Left colon (tissue), 2 donors: ENCODE results near the gene TIGD3. TPM values are rescaled to one million over a fixed set of nuclear protein-coding genes. Genes with fewer than 3 reads are reported as not detected.

Source experiments
- ATAC-seq: fragments of 200-7000 bp; cut with Tn5 transposase; one replicate; pipeline ENCODE4 v1.9.1; 2020; ENCODE audit warnings: mild to moderate bottlenecking, moderate library complexity
- DNase-seq, 2 donors: peaks; one replicate each; pipeline ENCODE4 v3.0.0-alpha.2; 2020
- intact Hi-C, 2 donors: fragments of 100-400 bp; cut with DNase I in 1 of 2; cut with micrococcal nuclease in 1 of 2; formaldehyde crosslinking; loops; one replicate each; pipeline versions ENCODE4 v1.11.2 to v1.14.0; 2022; cut with DNase I, micrococcal nuclease
- long read RNA-seq: library from polyadenylated mRNA; unstranded; transcript quantifications from one replicate; pipeline ENCODE4 v2.0.0, GENCODE V29; 2021
- total RNA-seq, 2 donors: library from RNA; stranded (reverse); fragmentation: NEBNext Ultra II Directional; extraction: Animal tissue kit (Norgen Biotek cat#: 25700); gene quantifications; one replicate each; pipeline ENCODE4 v1.2.1, GENCODE V29; 2021
- donor health status: DM: no; HTN: no; CAD: no.
- donor health status: DM: yes; HTN: yes; CAD: no.

The TIGD3 gene, protein sequence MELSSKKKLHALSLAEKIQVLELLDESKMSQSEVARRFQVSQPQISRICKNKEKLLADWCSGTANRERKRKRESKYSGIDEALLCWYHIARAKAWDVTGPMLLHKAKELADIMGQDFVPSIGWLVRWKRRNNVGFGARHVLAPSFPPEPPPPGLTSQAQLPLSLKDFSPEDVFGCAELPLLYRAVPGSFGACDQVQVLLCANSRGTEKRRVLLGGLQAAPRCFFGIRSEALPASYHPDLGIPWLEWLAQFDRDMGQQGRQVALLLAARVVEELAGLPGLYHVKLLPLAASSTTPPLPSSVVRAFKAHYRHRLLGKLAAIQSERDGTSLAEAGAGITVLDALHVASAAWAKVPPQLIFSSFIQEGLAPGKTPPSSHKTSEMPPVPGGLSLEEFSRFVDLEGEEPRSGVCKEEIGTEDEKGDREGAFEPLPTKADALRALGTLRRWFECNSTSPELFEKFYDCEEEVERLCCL
- under 1 TPM; 0.20 to 0.61 TPM for total RNA-seq
- long read RNA-seq, partial matches to known transcripts: 0 of 1 reads
- long read RNA-seq, other reads (novel, unspliced or antisense): 0 of 1 reads

DNA sequence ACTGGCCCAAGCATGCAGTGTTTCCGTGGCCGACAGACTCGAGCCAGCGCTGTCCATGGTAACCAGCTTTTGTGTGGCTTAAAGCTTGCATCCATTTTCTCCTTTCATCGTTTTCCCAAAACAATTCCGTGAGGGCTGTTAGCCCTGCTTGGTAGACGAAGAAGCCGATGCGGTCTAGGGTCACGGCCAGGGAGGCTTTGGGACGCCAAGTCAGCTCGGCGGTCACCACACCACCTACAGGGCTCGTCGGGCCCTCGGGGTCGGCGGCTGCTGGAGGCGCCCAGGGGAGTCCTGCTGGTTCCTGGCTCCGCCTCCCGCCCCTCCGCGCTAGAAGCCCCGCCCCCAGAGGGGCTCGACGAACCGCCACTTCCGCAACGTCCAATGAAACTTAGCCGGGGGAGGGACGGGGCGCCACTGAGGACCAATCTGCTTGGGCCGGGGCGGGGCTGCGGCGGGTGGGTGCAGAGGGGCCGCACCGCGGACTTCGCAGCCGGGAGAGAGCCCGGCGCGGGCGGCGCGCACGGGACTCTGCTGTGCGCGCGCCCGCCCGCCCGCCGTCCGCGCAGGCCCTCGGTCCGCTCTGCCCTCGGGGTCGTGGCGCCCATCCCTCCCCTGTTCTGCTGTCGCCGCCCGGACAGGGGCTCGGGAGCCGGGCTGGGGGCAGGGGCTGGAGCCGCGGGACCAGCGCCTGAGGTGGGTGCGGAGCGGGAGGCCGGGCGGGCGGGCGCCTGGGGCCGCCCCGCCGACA, at the start of gene TIGD3:
Gene TIGD3 (plus strand): TSS at position 487 of the 748 bp plus-strand sequence. CDS start 1,058 bp downstream, outside the sequence.
- intact Hi-C loops: no loop called here
- peak; percentile 89 for ATAC-seq

DNA sequence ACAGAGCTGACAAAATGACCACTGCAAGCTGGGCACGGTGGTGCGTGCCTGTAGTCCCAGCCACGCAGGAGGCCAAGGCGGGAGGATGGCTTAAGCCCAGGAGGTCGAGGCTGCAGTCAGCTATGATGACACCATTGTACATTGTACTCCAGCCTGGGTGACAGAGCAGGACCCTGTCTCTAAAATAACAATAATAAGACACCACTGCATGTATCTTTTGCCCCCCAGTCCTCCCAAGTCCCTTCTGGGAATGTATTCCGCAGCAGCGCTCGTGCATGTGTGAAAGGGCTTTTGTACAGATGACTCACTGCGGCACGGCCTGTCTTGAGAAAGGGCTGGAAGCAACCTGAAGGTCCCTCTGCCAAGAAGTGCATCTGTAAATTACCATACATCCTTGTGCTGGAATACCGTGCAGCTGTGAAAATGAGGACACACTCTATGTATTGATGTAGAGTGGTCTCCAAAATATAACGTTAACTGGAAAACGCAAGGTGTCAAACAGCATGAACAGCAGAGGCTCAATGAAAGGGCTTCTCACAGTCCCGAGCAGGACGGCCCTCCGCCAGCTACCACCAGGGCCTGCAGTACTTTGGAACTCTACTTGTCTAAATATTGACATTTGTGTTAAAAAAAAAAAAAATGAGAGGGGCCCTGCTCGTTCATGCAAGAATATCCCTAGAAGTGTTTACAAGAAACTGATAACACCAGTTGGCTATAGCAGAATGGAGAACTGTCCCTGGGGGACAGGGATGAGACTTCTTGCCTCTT, 48.9 kb upstream of the TIGD3 start:
- intact Hi-C loops: no loop called here
- peak; percentile 49 to 58 for DNase-seq
- ATAC-seq: peak; percentile 59

More for the DNA sequence above, at the start of gene TIGD3:
- peak; percentile 97 to 99 for DNase-seq

DNA sequence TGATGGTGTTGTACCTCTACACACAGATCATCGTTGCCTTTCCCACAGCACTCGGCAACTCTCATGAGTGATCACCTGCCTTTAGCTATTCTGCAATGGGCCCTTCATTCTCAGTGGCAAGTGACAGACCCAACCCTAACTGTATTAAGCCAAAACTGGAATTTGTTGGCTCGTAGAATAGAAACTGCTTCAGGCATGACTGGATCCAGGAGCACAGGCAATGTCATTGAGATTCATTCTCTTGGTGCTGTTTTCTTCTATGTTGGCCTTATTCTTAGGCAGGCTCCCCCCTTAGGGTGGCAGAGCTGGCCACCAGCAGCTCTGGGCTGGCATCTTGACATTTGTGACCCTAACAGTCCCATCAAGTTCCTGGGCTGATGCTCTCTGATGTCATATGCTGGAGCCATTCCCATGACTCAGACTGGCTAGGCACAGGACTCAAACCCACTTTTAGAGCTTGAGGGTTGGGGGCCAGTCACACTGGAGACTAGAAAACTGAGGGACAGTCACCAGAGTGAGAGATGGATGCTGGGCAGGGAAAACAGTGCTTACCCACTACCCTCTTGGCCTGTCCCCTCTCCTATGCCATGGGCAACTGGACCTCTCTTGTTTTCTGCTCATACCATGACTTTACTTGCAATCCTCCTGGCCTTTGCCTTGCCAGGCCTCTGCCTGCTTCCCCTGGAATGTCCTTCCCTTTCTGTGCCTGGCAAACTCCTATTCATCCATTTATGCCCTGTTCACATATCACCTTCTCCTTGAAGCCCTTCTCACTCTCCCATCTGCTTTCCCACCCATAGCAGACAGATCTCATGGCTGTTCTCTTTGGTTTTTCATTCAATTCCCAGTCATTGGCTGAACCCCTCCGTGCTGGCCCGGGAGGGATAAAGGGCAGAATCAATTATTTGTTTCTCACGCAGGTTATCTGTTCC, 47.0 kb upstream of the TIGD3 start:
- ATAC-seq (no peak), DNase-seq (no peak)
- intact Hi-C loops: no loop called here

DNA sequence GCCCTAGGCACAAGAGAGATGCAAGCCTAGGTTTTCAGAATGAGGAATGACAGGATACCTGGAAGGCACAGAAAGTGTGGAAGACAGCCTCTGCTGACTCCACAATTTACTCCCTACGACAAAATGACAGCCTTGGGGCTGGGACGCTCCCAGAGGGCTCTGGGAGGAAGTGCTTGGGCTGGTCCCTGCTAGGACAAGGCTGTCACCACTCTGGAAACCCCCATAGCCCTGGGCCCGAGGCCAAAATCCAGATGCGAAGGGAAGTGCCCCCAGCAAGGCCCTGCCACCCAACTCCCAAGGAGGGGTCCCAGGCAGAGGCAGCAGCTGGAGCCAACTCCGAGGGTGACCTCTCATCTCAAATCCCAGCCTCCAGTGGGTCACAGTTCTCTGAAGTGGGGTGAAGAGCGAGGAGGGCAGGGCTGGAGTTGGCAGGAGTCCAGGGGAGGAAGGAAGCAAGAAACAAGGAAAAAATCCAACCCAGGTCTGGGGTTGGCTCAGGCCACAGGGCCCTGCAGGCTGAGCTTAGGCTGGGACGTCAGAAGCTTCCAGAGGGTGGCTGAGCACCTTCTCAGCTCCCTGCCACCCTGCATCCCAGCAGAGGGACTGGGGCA, 46.2 kb upstream of the TIGD3 start:
- intact Hi-C loops: no loop called here
- peak; percentile 72 for ATAC-seq
- peak; percentile 56 to 64 for DNase-seq

DNA sequence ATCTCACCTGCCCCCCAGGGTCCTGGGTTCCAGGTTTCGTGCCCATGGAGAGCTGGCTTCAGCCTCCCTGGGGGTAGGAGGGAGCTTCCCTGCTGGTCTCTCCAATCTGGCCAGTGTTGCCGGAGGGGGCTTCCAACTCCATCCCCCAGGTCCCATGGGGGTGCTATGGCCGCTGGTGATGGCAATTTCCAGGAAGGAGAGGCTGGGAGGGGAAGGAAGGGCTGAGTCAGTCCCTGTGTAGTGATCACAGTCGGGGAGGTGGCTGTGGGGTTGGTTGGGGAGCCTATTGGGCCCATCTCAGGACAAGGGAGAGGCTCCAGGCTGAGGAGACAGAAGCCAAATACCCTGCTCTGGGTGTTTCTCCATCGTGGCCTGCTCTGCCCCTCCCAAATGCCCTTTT, 45.5 kb upstream of the TIGD3 start:
- ATAC-seq: no peak
- no peak for DNase-seq
- intact Hi-C loops: no loop called here

DNA sequence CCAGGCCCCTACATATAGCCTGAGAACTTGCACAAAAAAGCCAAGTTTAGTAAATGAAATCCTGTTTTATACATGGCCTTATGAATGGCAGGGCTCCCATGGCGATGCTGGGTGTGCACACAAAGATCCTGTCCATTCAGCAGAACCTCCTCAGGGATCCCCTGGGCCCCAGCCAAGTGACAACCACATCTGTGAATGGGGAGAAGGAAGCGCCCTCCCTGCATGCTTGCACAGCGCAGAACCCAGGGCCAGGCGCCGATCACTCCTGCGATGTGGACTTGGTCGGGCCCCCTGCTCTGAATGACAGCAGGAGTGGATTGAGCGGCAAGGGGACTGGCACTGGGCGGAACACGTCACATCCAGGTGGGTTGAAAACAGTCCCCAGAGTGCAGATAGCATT, 44.3 kb upstream of the TIGD3 start:
- DNase-seq (peak in 1 of 2 donors; percentile 47), ATAC-seq (no peak)
- intact Hi-C loops: loop anchor here in 1 of 2 donors (5.0 kb wide), 1 partner anchor 33 kb away; no protein-coding TSS in a partner anchor

DNA sequence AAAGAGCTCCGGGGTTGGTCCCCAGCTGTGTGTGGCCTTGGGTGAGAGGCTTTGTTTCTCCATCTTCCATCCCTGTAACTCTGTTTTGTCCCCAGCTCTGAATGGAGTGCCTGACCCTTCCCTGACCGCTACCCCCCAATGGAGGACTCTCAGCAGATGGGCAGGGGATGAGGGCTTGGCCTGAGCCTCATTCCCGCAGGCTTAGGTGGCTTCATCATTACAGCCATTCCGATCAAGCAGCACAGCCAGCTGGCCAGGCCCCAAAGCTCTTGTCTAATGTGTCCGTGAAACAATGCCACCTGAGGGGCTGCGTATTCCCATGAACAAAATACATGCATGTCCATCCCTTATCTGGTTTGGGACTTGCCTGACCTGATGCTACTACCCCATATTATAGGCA, 43.8 kb upstream of the TIGD3 start:
- DNase-seq (no peak), ATAC-seq (no peak)
- intact Hi-C loops: loop anchor here in 1 of 2 donors (5.0 kb wide), 1 partner anchor 33 kb away; no protein-coding TSS in a partner anchor

DNA sequence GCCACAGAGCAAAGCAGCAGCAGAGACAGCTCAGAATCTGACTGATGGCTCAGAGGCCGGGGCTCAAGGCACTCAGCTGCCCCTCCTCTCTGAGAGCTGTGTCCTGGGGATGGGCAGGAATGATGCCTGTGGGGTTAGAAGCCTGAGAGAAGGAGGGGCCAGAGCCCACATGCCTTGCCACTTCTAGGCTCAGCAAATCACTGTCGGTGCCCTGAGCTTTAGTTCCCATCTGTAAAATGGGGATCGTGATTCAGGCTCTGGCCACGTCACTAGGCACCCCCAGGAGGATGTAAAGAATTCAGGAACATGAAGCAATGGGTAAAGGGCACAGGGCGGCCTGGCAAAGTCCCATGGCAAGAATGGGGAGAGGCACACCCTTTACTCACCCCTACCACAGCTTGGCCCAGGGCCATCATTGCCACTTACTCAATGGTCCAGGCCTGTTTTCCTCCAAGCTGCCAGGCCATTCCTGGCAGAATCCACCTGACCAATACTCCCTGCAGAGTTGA, 43.3 kb upstream of the TIGD3 start:
- intact Hi-C loops: loop anchor here in 1 of 2 donors (5.0 kb wide), 1 partner anchor 34 kb away; no protein-coding TSS in a partner anchor
- DNase-seq (no peak), ATAC-seq (no peak)

DNA sequence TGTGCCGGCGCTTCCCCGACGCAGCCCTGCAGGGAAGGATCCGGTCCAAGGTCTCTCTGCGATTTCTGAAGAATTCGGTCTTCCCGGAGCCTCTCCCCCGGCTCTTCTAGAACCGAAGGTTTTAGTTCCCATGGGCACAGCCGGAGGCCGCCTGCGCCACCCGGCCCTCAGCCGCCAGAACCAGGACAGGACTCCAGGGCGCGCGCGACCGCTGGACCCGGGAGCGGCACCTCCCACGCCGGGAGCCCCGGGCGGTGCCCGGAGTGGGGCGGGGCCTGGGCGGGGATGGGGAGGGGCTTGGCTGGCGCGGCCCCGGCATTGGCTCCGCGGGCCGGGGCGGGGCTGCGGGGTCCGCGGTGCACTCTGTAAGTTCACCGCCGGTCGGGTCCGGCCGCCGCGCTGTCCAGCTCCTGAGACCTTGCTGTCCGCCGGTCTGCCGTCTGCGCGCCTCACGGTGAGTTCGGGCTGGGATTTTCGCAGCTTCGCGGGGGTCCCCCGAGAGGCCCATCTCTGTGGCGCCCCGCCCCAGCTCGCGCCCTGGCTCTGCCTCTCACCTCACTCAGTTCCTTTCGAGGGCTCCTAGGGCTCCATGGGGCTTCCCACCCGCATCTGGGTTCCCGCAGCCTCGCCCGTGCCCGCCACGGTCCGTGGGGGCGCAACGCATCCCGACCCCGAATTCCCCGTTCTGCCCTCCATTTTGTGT, 39.9 kb upstream of the TIGD3 start, which contains the start of gene CDC42EP2:
Gene CDC42EP2 (plus strand): TSS at position 366 of the 703 bp plus-strand sequence. CDS start 6,033 bp downstream, outside the sequence.
- ATAC-seq (peak; percentile 85), DNase-seq (peak; percentile 84 to 90)
- intact Hi-C loops: loop anchor here in 1 of 2 donors (5.0 kb wide), 1 partner anchor 37 kb away; no protein-coding TSS in a partner anchor

DNA sequence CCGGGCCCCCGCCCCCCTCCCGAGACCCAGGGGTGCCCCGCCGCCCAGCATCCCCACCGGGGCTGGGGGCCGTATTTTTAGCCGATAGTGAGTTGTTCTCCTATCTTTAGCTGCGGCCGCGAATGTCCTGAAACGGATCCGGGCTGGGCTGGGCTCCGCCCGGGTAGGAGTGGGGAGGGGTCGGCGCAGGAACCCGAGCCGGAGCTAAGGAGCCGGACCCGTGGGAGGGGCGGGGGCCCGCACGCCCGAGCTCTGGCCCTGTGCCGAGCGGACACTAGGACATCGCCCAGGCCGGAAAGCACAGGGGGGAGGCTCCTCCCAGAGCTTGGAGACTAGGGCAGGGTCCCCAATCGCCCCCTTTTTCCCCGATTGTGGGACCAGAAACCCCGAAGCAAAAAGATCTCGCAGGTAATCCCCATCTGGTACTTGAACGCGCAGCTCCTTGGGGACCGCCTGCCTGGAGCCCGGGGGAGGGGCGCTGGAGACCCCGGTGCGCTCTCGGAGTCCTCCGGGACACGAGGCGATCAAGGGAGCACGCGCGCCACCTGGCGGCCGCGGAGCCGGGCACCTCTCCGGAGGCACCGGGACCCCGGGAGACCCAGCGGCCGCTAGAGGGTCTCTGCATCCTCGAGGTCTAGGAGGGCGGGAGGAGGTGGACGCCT, 39.2 kb upstream of the TIGD3 start:
- ATAC-seq: peak; percentile 50

DNA sequence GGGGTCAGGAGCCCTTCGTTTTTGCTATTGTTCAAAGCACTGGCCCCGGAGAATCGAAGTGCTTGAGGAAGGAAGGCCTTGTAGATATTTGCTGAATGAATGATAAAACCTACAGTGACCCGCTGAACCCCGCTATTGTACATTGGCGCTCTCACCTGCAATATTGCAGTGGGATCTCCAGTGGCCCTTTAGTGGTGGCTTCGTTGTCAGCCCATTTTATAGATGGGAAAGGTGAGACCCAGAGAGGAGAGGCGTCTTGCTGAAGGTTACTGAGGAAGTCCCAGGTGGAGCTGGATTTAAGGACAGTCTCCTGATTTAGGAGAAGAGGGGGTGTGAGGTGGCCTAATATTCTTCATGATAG, 38.7 kb upstream of the TIGD3 start:
- ATAC-seq (no peak), DNase-seq (no peak)
- intact Hi-C loops: no loop called here

More for the DNA sequence above, 39.2 kb upstream of the TIGD3 start:
- DNase-seq: peak; percentile 75 to 91
- intact Hi-C loops: no loop called here

DNA sequence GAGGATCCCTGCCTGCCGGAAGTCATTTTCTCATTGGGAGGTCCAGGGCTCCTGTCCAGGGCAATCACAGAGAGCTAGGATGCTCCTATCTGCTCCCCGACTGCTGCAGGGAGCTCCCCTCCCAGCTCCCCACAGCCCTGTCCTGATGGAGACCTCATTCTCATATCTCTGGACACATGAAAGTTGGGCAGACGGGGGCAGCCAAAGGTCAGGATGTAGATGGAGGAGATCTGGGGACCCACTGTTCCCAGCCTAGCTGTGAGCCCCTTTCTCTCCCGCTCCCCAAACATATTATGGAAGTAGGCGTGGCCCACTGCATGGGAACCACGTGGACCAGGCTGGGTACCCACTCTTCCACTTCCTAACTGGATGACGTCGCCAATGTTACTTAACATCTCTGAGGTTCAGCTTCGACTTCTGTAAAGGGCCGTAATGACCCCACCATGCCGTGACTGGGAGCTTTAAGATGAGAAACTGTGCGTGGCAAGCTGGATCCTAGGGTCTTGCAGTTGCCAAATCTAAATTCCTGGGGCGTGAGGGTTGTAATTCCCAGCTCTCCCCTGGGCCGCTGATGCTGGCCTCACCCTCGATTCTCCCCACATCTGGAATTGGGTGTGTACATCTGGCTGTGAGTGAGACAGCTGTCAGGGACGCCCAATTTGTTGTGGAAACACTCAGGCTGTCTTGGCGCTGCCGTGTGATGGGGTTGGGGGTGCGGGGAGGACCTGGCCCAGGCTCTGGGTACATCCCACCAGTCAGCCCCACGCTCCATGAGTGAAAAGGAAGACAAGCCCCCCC, 38.1 kb upstream of the TIGD3 start:
- ATAC-seq: no peak
- no peak for DNase-seq
- intact Hi-C loops: no loop called here

DNA sequence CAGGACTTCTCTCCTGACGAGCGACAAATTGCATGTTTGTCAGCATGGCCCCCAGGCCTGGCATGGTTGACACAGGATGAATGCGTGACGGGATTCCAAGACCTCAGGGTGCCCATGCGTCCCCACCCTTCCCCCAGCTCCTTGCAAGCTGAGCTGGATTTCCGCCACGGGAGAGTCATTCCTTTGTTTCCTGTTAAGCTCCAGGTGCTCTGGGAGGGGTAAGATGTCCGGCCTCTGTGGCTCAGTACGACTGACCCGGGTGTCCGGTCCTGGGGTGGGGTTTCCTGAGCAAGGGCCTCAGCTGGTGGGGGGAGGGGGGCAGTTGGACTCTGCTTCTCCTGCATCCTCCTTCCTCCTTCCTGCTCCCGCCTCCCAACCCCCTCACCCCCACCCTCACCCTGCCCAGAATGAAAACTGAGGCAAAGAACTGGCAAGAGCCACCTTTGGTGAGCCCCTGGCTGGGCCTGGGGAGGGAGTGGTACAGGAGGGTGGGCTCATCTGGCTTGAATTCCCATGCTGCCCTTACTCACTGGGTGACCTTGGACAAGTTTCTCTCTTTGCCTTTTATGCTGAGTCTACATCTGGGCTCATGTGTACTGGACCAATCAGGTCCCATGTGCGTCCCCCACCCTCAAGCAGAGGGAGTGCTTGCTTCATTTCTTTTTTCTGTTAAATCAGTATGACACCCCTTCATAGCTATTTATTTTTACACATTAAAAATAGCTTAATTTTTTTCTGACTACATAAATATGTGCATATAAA, 37.3 kb upstream of the TIGD3 start:
- ATAC-seq (peak; percentile 57), DNase-seq (peak; percentile 88 to 93)
- intact Hi-C loops: no loop called here

DNA sequence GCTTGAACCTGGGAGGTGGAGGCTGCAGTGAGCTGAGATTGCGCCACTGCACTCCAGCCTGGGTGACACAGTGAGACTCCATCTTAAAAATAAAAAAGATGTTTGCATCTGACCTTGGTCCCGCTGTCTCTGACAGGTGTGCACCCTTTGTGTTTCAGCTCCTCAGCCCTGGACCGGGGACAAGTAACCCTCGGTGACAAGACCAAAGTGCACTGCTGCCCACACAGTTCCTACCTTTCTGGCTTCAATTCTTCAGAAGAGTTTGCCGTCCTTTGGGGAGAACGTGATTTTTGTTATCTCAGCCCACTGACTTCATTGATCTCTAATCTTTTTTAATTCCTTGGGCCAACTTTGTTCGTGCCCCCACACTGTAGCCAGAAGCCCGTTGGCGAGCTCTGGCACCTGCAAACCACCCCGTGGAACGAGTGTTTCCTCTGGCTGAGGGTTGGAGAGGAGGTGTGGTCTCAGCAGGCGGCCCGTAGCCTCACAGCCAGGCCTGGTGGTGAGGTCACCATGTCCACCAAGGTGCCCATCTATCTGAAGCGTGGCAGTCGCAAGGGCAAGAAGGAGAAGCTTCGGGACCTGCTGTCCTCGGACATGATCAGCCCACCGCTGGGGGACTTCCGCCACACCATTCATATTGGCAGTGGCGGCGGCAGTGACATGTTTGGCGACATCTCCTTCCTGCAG, 34.0 kb upstream of the TIGD3 start:
- intact Hi-C loops: no loop called here
- no peak for DNase-seq
- no peak for ATAC-seq
